ENCODE data around the gene ZDHHC7. TPM values are rescaled to one million over a fixed set of nuclear protein-coding genes. Genes with fewer than 3 reads are reported as not detected.

The ZDHHC7 gene
- total RNA-seq, 4 donors from 2014 or later, result 55.3 to 77.5 (median 66.3) TPM

DNA sequence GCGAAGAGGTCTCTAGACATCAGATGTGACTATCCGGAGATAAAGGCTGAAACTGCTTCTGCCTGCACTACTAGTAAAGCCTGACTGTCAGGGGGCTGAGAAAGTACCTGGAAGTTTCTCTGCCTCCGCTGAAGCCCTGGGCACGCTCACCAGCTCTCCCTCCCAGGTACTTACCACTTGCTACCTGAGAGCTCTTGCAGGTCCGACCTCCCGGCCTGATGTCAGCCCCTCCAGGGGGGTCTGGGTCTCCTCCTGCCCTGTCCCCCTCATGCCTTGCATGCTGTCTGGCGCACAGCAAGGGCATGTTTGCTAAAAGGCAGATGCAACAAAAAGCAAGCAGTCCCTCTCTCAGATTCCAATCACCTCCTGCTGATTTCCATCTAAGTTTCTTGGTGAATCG lies 17.4 kb downstream of the ZDHHC7 start:
- H3K4me3 ChIP-seq, result no peak overlapping the region
- peaks cover 0 to 52% of the 10 kb centered on the region in 2 donors for H3K36me3 ChIP-seq
- no peaks in the 10 kb centered on the region for H3K9me3 ChIP-seq
- no peaks in the 10 kb centered on the region for H3K27me3 ChIP-seq
- H3K4me1 ChIP-seq, result peaks cover 6 to 75% (median 22%) of the 10 kb centered on the region in 3 donors
- no peak for TF ChIP-seq EP300 (IDR thresholded peaks at IDR 0.05)
- TF ChIP-seq POLR2AphosphoS5 (IDR thresholded peaks at IDR 0.05), result no peak
- no peak for TF ChIP-seq POLR2A (IDR thresholded peaks at IDR 0.05)
- TF ChIP-seq, protein P1, sequence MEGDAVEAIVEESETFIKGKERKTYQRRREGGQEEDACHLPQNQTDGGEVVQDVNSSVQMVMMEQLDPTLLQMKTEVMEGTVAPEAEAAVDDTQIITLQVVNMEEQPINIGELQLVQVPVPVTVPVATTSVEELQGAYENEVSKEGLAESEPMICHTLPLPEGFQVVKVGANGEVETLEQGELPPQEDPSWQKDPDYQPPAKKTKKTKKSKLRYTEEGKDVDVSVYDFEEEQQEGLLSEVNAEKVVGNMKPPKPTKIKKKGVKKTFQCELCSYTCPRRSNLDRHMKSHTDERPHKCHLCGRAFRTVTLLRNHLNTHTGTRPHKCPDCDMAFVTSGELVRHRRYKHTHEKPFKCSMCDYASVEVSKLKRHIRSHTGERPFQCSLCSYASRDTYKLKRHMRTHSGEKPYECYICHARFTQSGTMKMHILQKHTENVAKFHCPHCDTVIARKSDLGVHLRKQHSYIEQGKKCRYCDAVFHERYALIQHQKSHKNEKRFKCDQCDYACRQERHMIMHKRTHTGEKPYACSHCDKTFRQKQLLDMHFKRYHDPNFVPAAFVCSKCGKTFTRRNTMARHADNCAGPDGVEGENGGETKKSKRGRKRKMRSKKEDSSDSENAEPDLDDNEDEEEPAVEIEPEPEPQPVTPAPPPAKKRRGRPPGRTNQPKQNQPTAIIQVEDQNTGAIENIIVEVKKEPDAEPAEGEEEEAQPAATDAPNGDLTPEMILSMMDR (IDR thresholded peaks at IDR 0.05), result no peak
- no peak for ATAC-seq
- peak overlapping the region; percentile 55 to 86 (median 82) for H3K27ac ChIP-seq
- WGBS, 2 donors (ENCODE audit: low coverage in 1 of 2), result 83 to 85% methylated on average over 2 to 5 of the region's 8 CpGs

DNA sequence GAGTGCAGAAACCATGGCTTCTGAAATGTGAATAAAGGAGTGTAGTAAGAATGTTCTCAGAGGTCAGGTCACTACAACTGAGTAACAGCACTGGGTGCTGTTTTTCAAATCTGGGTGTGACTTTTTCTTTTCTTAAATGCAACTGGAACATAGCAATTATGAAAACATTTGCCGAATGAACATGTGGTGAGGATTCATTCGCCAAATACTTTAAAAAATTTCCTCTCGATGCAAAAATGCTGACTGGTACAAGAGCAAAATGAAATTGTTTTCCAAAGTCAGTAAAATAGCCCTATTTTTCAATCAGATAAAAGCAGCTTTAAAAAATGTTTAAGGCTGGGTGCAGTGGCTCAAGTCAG lies 18.6 kb downstream of the ZDHHC7 start:
- H3K36me3 ChIP-seq, result peaks cover 0 to 65% of the 10 kb centered on the region in 2 donors

DNA sequence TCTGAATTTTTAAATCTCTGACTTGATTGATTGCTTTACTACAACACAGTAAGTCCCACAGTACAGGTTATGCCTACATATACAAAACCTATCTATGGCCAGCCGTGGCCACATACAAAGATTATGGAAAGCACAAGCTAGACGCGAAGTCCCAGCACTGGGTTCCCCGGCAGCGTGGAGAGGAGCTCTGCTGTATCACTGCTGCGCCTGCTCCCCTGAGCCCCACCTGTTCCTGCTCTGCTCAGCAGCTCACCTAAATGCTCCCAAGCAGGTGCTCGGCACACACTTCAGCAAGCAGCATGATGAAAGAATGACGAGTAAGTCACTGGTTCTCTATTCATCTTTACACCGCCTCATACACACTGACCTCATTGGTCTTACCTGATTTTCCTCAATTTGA lies 20.6 kb downstream of the ZDHHC7 start:
- 86 to 92% methylated on average over 7 to 8 of the region's 9 CpGs for WGBS, 2 donors (ENCODE audit: low coverage in 1 of 2)
- Histone ChIP-seq H3K27ac (no peak overlapping the region), H3K27me3 (no peaks in the 10 kb centered on the region), H3K4me1 (peaks cover 6 to 56% (median 22%) of the 10 kb centered on the region in 3 donors), H3K9me3 (no peaks in the 10 kb centered on the region), H3K36me3 (peaks cover 0 to 83% of the 10 kb centered on the region in 2 donors), H3K4me3 (no peak overlapping the region)
- TF ChIP-seq, protein P1 (IDR thresholded peaks at IDR 0.05), result no peak
- no peak for ATAC-seq

More for the DNA sequence above, 18.6 kb downstream of the ZDHHC7 start:
- WGBS, 2 donors (ENCODE audit: low coverage in 1 of 2), result 57 to 59% methylated on average over 3 of the region's 3 CpGs
- TF ChIP-seq EP300 (IDR thresholded peaks at IDR 0.05) (no peak), POLR2AphosphoS5 (IDR thresholded peaks at IDR 0.05) (peak; percentile 19)
- ATAC-seq, result peak; percentile 46
- H3K9me3 ChIP-seq, result no peaks in the 10 kb centered on the region
- H3K27me3 ChIP-seq, result no peaks in the 10 kb centered on the region
- H3K27ac ChIP-seq, result peak overlapping the region in 3 of 4 donors; percentile 40 to 86 (median 79)
- no peak overlapping the region for H3K4me3 ChIP-seq
- H3K4me1 ChIP-seq, result peaks cover 6 to 63% (median 22%) of the 10 kb centered on the region in 3 donors

DNA sequence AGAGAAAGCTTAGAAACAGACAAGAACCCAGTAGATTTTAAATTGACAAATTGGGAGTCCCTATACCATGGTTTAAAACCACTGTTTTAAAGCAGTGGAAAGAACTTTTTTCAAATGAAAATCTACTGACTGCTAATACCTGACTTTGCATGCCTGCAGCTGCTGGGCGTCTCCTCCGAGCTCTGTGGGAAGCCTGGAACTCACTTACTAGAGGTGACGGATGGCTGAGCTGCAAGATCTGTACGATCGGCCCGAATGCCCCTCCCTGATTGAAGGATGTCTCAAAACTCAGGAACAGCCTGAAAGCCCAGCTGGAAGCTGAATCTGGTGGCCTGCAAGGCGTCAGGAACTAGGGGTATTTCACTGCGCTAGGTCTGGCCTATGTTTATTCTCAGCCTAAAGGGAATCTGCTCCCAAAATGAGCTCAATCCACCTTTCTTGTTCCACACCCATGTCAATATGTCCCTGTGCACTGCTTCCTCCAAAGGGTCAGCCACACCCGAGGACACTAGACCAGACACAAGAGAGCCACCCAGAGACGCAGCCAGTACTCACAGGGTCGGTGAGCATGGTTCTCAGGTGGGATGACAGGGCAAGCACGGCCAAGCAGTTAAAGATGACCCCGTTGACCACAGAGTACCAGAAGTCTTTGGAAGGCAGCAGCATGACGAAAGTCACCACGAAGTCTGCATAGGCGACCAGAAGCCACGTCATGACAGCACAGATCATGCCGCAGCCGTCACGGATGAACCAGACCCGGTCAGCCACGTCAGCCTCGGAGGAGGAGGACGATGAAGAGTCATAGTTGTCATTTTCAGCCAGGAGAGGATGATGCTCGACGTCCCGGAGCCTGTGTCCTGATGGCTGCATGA lies 21.4 kb downstream of the ZDHHC7 start:
- TF ChIP-seq POLR2AphosphoS5 (IDR thresholded peaks at IDR 0.05), result no peak
- TF ChIP-seq EP300 (IDR thresholded peaks at IDR 0.05), result no peak
- peaks cover 0 to 76% of the 10 kb centered on the region in 2 donors for H3K36me3 ChIP-seq
- no peak overlapping the region for H3K27ac ChIP-seq
- no peaks in the 10 kb centered on the region for H3K27me3 ChIP-seq
- WGBS, 2 donors (ENCODE audit: low coverage in 1 of 2), result 85 to 90% methylated on average over 9 to 18 of the region's 27 CpGs
- H3K4me3 ChIP-seq, result no peak overlapping the region
- peaks cover 6 to 56% (median 23%) of the 10 kb centered on the region in 3 donors for H3K4me1 ChIP-seq
- no peak for ATAC-seq
- no peaks in the 10 kb centered on the region for H3K9me3 ChIP-seq

DNA sequence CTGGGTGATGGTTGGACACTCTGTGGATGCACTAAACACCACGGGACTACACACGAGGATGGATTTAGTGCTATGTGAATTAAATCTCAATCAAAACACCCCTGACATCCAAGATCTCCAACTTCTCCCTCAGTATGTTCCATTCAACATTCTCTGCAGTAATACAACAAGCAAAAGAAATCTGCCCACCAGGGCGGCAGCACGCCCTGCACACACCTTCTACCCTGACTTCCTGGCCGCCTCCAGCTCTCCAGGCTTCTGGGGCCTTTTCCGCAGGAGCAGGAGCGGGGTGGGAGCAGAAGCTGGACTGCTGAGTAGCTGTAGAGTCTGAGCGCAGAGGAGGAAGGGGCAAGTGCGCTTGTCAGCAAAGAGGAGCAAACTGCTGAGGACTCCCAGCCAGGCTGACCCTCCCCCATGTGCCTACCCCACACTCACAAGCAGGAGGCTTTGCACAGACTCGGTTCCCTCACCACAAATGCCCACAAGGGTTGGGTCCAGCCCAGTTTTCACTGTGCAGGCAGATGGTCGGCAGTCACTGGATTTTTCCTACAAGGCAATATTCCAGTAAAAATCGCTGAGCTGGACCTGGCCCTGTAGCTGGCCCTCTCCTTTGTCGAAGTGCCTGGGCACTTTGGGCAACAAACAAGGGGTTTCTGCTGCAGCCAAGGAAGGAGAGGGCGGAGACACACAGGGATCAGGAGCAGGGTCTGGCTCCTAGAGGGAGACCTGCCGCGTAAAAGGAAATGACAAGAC lies 22.8 kb downstream of the ZDHHC7 start:
- Histone ChIP-seq H3K4me1 (peaks cover 0 to 56% (median 24%) of the 10 kb centered on the region in 3 donors), H3K27me3 (no peaks in the 10 kb centered on the region), H3K9me3 (no peaks in the 10 kb centered on the region), H3K4me3 (no peak overlapping the region), H3K27ac (no peak overlapping the region), H3K36me3 (peaks cover 0 to 75% of the 10 kb centered on the region in 2 donors)
- WGBS, 2 donors (ENCODE audit: low coverage in 1 of 2), result 56 to 78% methylated on average over 3 to 4 of the region's 16 CpGs
- no peak for TF ChIP-seq POLR2AphosphoS5 (IDR thresholded peaks at IDR 0.05)
- no peak for TF ChIP-seq EP300 (IDR thresholded peaks at IDR 0.05)
- no peak for ATAC-seq

DNA sequence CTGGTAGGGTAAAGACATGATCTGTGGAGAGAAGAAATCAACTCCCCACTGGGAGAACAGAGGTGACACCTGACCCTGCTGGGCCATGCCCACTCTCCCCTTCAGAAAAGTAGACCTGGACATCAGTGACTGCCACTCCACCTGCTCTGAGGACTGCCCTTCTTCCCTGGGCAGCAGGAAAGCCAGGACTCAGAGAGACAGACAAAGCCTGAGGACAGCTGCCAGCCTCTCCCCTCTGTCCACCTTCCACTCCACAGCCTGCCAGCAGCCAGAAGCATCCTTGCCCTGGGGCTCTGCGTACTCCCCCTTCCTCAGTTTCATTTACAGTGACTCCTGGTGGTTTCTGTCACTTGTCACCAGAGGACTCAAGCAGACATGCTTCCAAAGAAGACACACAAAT lies 24.5 kb downstream of the ZDHHC7 start:
- Histone ChIP-seq H3K4me3 (no peak overlapping the region), H3K27ac (peak overlapping the region in 2 of 4 donors; percentile 70 to 79), H3K27me3 (no peaks in the 10 kb centered on the region), H3K36me3 (peaks cover 0 to 80% of the 10 kb centered on the region in 2 donors), H3K4me1 (peaks cover 0 to 52% (median 16%) of the 10 kb centered on the region in 3 donors), H3K9me3 (no peaks in the 10 kb centered on the region)
- WGBS, 2 donors (ENCODE audit: low coverage in 1 of 2), result 80% methylated on average over 1 of the region's 1 CpG; no CpG with 5 or more reads in 1 of the 2 donors
- TF ChIP-seq POLR2AphosphoS5 (IDR thresholded peaks at IDR 0.05), result no peak
- TF ChIP-seq POLR2A (IDR thresholded peaks at IDR 0.05), result no peak
- no peak for TF ChIP-seq EP300 (IDR thresholded peaks at IDR 0.05)
- TF ChIP-seq, protein P1 (IDR thresholded peaks at IDR 0.05), result no peak
- ATAC-seq, result no peak

Measured in gastroesophageal sphincter (tissue), 4 donors.